AG09309 (cell line): ENCODE data around the gene PCDH9.

ENCODE experiments used
- DNase-seq: peaks from one replicate; pipeline ENCODE4 v3.0.0-alpha.2; 2010; ENCODE audit warnings: low read depth
- H3K4me3 ChIP-seq: 2 replicates; pipeline ENCODE4 v1.5.1; 2011; ENCODE audit warnings: mild to moderate bottlenecking, low read depth, low read length, moderate library complexity; ENCODE audit not compliant: control insufficient read depth
- CTCF ChIP-seq: IDR thresholded peaks from 2 replicates; pipeline ENCODE4 v1.5.1; 2011; ENCODE audit warnings: mild to moderate bottlenecking, low read depth, low read length, inconsistent platforms; ENCODE audit not compliant: insufficient read depth, control insufficient read depth; ENCODE audit errors: missing control alignments

PCDH9 gene

GRCh38 chr13:67136157-67136556, 94.0 kb downstream of the PCDH9 start:
- H3K4me3 ChIP-seq = no peak overlapping the region
- TF ChIP-seq CTCF = no peak
- no peak for DNase-seq

GRCh38 chr13:67135356-67135755, 94.8 kb downstream of the PCDH9 start:
- TF ChIP-seq CTCF = no peak
- no peak for DNase-seq
- no peak overlapping the region for H3K4me3 ChIP-seq

GRCh38 chr13:67134417-67135129, 95.6 kb downstream of the PCDH9 start:
- no peak for DNase-seq
- no peak for TF ChIP-seq CTCF
- H3K4me3 ChIP-seq = no peak overlapping the region

- DNase-seq = no peak
- no peak for TF ChIP-seq CTCF
- no peak overlapping the region for H3K4me3 ChIP-seq
These were observed 96.7 kb downstream of the PCDH9 start for GRCh38 chr13:67133476-67133875.

GRCh38 chr13:67131393-67131792, 98.7 kb downstream of the PCDH9 start:
- no peak for TF ChIP-seq CTCF
- no peak for DNase-seq
- H3K4me3 ChIP-seq = no peak overlapping the region

- H3K4me3 ChIP-seq = no peak overlapping the region
- TF ChIP-seq CTCF = no peak
- no peak for DNase-seq
These were observed 99.7 kb downstream of the PCDH9 start for GRCh38 chr13:67130444-67130843.
